ENCODE measurements around the gene C9orf43.
"Not testable (repeated sequence)": the region's sequence is repeated elsewhere in the genome, so short reads cannot be mapped to it uniquely, and the experiment has no call there.

Gene C9orf43

DNA sequence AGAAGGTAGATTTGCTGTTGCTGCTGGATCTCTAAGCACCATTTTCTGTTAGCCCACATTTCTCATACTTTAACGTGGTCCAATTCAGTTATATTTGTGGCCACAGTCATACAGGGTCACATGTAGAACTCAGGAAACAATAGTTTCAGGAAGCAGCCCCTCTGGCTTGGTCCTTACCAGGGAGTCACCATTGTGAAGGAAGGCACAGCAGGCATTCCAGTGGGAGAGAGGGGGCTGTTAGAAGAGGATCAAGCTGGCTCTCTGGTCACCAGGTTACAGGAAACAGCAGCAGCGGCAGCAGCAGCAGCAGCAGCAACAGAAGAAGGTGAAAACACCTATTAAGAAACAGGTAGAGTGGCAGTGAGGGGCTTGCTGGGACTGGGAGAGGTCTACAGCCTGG is 14.5 kb downstream of the C9orf43 start:
- DNase-seq: no peak

GRCh38 chr9:113426701-113427100 is 16.2 kb downstream of the C9orf43 start:
- DNase-seq: no peak

- no peak for DNase-seq
These were observed 17.1 kb downstream of the C9orf43 start for GRCh38 chr9:113427629-113428028.

DNA sequence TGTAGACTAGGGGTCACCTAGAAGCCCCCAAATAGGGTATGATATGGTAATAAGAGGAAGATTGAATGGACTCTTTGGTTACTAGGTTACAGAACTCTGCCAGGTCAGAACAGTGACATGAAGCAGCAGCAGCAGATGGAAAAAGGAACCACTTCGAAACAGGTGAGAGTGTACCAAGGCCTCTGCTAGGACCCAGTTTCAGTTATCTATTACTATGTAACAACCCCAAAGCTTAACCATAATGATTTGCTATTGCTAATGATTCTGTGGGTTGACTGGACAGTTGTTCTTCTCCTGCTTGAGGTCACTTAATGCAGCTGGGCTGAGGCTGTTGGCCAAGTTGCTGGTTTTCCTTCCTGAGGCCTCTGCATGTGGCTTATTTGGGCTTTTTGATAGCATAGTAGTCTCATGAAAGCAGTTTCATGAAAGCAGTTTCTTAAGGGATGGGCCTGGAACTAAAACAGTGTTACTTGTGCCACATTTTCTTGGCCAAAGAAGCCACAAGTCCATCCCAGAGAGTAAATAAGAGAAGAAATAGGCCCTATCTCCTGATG is 17.6 kb downstream of the C9orf43 start:
- no peak for DNase-seq

GRCh38 chr9:113431191-113431590 is 20.6 kb downstream of the C9orf43 start:
- DNase-seq: no peak

DNA sequence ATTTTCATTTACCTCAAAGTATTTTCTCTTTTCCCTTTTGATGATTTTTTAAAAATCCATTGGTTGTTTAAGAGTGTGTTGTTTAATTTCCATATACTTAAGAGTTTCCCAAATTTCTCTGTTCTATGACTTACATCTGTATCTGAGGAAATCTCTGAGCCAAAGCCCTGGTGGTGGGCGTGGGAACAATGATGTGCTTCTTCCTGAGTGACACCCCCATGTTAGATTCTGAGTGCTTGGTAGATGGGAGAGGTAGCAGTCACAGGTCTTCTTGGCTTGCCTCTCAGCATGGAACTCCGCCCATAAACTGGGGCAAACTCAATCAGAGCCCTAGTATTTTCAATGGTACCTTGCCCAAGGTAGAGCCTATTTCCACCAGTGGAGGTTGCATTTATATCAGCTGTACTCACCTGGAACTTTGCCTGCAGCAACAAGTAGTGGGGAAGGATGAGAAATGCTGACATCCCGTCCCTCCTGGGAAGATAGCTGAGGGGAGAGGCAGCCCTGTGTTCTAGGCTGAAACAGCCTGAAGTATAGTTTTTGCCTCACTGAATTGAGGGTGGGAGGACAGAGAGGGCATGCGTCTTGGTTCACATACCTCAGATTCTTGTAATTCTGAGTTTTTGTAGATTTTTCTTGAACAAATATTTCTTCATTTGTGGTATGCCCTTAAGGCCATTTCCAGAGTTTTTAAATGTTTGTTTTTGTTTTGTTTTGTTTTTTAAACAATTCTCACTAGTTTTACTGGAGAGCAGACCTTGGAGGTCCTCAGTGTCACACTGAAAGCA is 26.4 kb downstream of the C9orf43 start:
- no peak for DNase-seq

DNA sequence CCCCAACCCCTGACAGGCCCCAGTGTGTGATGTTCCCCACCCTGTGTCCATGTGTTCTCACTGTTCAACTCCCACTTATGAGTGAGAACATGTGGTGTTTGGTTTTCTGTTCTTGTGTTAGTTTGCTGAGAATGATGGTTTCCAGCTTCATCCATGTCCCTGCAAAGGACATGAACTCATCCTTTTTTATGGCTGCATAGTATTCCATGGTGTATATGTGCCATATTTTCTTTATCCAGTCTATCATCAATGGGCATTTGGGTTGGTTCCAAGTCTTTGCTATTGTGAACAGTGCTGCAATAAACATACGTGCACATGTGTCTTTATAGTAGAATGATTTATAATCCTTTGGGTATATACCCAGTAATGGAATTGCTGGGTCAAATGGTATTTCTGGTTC is 27.2 kb downstream of the C9orf43 start:
- DNase-seq: not testable (repeated sequence)

DNA sequence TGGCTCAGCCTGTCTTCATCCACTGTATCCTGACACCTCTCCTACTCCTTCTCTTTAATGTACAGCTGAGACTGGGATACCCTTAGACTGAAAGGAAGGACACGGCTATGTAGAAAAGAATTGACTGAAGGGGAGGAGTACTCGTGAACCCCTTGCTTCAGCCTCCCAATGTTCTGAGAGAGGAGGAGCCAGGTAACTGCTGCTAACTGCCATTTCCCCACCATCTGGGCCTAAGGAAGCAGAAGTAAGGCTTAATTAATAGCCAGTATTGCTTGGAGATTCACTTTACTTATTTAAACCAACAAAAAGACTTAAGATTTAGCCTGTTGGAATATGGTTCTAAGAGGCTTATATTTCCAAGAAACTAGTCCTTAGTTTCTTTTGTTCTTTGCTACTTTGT is 34.2 kb downstream of the C9orf43 start:
- DNase-seq: no peak

DNA sequence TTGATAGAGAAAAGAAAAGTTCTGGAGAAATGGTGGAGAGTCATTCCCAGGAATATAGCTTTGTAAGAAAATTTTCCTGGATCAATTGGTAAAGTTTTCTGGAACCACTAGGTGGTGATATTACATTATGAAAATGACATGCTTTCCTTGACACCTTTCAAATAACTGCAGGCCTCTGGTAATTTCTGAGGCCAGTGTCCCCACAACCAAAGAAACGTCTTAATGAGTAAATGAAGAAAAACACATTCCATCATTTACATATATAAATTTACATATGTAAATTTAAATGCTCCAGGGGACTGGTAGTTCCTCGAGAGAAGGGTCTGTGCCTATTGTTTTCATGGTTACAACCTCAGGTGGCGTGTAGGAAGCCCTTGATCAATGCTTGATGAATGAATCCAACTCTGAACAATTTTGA is 35.8 kb downstream of the C9orf43 start:
- DNase-seq: no peak

DNA sequence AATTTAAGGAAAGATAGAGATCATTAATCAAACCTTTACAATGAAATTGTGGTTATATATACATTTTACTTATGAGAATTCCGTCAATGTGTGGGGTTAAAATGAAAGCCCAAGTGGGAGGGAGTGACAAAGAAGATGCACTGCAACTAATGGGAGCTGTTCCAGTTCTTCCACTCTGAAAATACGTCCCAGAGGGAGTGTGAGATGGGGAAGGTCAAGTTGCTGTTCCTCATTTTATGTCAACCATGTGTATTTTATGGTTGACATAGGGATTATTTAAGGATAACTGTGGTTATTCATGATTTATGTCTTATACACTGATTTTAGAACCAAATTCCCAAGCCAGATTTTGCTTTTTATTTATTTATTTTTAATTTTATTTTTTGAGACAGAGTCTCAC is 38.8 kb downstream of the C9orf43 start:
- DNase-seq: no peak

- DNase-seq: no peak
These were observed 41.6 kb downstream of the C9orf43 start for GRCh38 chr9:113452113-113452605.

DNA sequence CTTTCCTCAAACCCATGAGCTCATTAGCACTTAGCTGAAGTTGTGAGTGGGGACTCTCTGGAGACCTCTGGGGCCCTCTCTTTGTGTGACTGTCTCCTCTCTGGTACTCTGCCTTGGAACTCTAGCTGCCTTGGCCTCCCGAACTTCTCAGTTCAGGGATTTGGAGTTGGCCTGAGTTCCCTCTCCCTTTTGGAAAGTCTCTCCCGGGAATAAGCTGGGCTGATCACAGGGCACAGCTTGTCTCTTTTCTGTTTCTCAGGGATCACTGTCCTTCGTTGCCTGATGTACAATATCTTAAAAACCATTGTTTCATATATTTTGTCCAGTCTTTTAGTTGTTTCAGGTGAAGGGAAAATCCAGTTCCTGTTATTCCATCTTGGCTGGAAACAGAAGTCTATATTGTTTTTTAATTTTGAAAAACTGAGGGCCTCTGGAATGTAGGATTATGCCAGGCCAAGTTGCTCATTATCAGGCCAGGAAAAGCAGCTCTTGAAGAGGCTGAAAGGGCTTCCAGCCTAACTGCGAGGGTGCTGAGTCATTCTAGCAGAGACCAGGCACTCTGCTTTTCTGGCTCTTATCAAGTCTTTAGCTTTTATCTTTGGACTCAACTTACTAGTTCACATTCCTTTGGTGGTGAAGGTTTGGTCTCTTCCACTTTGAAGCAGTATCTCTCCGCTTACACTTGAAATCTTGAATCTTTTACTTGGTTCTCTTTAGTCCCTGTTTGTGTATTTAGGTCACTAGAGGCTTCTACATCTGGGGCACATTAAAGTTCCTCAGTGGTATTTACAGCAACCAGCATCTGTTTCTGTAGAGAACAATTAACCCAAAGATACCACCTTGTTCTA is 44.6 kb downstream of the C9orf43 start:
- DNase-seq: no peak

GRCh38 chr9:113456235-113456634 is 45.7 kb downstream of the C9orf43 start:
- DNase-seq: no peak

GRCh38 chr9:113461285-113461684 is 50.7 kb downstream of the C9orf43 start:
- DNase-seq: no peak

DNA sequence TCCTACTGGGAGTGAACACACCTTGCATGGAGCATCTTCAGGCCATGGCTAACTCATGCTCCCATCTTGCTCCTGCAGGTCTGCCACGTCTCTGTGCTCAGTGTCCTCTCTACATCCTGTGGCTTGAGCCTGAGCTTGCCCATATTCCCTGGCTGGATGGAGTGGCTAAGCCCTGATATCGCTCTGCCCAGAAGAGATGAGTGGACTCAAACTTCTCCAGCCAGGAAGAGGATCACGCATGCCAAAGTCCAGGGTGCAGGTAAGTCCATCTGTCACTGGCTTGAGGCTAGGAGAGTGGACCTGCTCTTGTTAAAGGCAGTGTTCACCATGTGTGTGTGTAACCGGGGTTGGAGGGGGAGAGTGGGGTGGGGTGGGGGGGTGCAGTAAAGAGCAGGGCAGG is 51.4 kb downstream of the C9orf43 start:
- DNase-seq: no peak

GRCh38 chr9:113462781-113463286 is 52.3 kb downstream of the C9orf43 start:
- DNase-seq: no peak

DNA sequence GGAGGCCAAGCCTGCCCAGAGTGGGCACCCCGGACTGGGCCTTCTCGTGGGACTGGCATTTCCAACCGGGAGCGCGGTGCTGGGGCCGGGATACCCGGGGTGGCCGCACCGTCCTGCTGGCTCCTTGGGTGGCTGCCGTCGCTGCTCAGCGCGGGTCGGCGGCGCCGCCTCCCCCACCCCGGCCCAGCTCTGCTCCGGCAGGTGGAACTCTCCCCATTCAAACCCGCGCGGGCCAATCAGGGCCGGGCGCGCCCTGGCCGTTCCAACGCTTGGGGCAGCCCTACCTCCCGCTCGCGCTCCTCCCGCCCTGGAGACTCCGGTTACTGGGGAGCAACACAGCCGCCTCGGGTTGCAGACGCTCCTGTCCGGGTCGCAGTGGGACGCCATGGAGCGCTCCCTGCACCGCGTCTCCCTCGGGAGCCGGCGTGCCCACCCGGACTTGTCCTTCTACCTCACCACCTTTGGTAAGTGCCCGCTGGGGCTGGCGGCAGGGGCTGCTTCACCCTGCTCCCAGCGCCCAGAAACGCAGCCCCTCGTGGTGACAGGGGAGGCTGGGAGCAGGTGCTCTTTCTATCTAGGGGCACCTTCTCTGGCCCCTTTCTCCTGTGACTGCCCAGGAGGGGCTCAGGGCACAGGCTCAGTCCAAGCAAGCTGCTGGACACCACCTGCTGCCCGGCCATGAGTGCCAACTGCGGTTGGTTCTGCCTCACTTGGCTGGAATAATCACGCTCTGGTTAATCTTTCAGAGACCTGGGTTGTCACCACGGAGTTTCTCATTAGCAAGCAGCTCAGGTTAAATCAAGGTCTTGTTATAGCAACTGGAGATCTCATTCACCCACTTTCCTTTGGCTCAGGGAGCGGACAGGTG is 53.1 kb downstream of the C9orf43 start, which contains the start of gene RGS3:
Gene RGS3, plus strand, starts transcription at position 310 of the 868 bp plus-strand sequence. Its CDS starts 76 bp downstream, at position 386.
- no peak for DNase-seq

GRCh38 chr9:113464286-113464660 is 53.7 kb downstream of the C9orf43 start:
- DNase-seq: no peak

- DNase-seq: no peak
These were observed 55.1 kb downstream of the C9orf43 start for GRCh38 chr9:113465599-113466140.

GRCh38 chr9:113467183-113467582 is 56.6 kb downstream of the C9orf43 start:
- DNase-seq: no peak

- DNase-seq: no peak
These were observed 58.3 kb downstream of the C9orf43 start for GRCh38 chr9:113468716-113469448.
